Measurements from ENCODE around the gene GRAP2.
"Not testable (repeated sequence)": the region's sequence is repeated elsewhere in the genome, so short reads cannot be mapped to it uniquely, and the experiment has no call there.

The GRAP2 gene

DNA sequence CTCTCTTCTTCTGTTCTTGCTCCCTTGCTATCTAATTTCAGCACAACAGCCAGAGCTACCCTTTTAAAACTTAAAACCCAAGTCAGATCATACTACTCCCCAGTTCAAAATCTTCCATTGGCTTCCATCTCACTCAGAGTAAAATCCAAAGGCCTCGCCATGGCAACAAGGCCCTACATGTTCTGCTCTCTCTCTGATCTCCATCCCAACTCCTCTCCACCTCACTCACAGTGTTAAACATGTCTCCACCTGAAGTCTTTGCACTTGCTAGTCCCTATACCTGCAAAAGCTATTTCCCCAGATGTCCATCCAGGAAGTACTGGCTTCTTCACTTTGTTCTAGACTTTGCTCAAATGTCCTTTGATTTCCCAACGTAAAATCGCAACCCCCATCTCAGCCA, 3.0 kb upstream of the GRAP2 start:
- DNase-seq (ENCODE audit: low read depth) = no peak

- no peak for DNase-seq (ENCODE audit: low read depth)
Observed at GRCh38 chr22:39898997-39899396, 1.9 kb upstream of the GRAP2 start.

- no peak for DNase-seq (ENCODE audit: low read depth)
Observed at GRCh38 chr22:39901565-39902146, 772 bp downstream of the GRAP2 start.

- DNase-seq (ENCODE audit: low read depth) = not testable (repeated sequence)
Observed at GRCh38 chr22:39904024-39904423, 3.1 kb downstream of the GRAP2 start.

GRCh38 chr22:39904862-39905261, 4.0 kb downstream of the GRAP2 start:
- no peak for DNase-seq (ENCODE audit: low read depth)

- no peak for DNase-seq (ENCODE audit: low read depth)
Observed at GRCh38 chr22:39905687-39906086, 4.8 kb downstream of the GRAP2 start.

DNA sequence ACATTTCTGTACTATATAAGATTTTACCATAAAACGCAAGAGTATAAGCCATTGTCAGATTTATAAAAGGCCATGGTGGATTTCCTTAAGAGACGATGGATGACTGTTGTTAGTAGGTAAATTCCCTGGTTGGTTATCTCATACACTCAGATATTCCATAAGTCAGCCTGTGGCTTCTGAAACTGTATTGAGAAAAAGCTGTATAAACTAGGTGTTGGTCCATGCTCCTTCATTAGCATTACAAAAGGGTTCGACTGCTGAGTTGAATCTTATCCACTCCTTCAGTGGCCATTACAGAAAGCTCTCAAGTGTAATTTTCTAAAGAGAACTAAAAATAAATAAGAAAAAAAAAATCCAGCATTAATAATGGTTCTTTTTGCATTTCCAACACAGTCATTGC, 5.3 kb downstream of the GRAP2 start:
- DNase-seq (ENCODE audit: low read depth) = no peak

DNA sequence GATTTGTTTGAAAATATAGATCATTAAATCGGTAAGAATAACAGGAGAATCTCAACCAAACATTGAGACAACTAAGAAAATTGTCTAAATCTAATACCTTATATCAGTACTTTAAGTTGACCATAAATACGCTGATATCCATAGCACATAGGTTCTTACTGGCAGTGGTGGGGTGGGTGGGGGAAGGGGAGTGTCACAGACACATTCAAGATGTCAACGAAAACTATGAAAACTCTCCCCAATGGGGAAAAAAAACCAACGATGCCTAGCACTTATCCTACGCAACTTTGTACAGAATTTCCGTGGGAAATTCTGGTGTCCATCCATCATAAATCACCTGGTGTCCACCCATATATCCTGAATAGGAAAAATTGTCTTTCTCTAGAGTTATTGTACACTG, 6.2 kb downstream of the GRAP2 start:
- no peak for DNase-seq (ENCODE audit: low read depth)

DNA sequence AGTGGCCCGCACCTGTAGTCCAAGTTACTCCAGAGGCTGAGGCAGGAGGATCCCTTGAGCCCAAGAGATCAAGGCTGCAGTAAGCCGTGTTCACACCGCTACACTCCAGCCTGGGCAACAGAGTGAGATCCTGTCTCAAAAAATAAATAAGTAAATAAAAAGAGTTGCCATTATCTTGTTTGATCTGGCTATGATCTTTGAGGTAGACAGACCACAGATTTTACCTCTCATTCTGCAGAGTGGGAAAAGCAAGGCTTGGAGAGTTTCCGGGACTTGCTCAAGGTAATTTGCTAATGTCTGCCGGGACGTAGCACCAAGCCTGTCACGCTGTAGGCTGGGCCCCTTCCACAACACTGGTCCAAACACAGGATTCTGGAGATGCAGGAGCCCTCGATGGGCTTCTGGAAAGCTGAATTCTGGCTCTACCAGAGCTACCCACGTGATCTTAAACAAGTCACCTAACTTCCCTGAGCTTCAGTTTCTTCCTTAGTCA, 6.8 kb downstream of the GRAP2 start:
- no peak for DNase-seq (ENCODE audit: low read depth)

DNA sequence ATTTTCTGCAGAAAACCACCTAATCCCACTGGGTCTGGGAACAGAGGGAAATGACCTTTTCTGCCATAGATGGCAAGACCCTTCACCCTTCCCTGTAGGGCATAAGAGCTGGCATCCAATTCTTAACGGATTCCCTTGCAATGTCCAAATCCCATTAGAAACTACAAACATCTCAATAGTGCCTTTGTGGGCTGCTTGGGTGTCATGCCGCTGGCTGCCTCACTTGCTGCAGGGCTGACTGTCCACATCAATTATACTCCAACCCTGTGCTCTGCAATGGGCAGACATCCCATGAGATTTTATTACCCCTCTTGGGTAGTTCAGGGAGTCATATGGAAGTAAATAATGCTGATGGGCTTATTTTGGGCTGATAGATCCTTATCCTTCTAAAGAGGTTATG, 7.3 kb downstream of the GRAP2 start:
- no peak for DNase-seq (ENCODE audit: low read depth)

- no peak for DNase-seq (ENCODE audit: low read depth)
Observed at GRCh38 chr22:39908737-39909136, 7.9 kb downstream of the GRAP2 start.

DNA sequence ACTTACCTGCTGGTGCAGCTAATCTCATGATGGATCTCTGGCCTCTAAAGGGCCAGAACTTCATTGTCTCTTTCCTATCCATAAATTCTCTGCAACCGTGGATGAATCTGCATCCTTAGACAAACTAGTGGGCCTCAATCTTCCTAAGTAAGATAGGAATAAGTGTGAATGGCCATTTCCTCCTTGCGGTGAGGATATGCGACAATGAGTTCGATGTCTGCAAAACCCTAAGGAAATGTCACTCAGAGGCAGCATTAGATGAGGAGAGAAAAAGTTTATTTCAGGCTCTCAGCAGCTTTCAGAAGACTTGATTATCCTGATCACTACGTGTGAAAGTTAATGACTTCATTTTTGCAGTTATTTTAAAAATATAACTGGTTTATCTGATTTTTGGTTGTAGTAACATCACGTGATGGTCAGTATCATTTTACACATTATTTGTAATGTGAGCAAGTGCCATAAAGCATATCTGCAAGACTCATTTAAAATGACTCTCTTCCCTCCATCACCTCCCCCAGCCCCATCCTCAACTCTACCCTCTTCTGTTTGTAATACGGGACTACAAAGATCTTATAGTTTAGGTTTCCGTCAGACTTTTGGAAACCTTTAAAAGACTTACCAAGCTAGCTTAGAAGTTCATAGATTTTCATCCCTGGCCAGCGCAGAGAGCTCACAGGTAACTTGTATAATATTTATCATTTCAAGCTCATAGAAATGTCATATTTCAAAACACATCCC, 10.2 kb downstream of the GRAP2 start:
- DNase-seq (ENCODE audit: low read depth) = no peak

DNA sequence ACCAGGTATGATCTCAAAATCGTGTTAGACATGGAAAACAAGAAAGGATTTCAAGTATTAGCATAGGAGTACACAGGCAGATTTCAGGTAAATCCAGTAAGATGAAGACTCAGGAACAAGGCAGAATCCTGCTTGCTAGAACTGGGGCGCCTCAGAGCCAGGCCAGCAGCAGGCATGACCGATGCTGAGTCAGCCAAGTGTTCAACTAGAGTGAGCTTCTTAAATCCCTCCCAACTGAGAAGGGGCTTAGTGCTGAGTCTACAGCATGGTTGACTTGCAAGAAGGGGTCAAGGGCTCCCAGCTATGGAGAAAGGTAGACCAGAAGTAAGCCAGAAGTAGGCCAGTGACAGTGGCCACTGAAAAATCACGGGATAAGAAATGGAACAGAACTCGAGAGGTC, 12.4 kb downstream of the GRAP2 start:
- DNase-seq (ENCODE audit: low read depth) = no peak

DNA sequence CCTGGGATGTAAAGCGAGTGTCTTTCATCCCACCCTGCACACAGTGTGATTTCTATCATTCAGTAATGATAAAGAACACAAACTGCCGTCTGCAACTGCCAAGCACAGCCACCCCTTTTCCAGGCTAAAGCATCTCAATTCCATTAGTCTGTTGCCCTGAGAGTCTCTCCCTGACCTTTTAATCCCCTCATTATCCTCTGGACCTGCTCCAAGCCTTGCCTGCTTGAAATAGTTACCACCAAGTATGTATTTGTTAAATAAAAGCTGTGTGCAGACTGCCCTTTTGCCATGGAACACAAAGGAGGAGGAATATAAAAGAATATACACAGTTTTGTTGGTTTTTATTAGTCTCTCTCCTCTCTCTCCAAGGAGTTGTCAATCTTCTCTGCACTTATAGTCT, 13.0 kb downstream of the GRAP2 start:
- no peak for DNase-seq (ENCODE audit: low read depth)

- no peak for DNase-seq (ENCODE audit: low read depth)
Observed at GRCh38 chr22:39914584-39914983, 13.7 kb downstream of the GRAP2 start.

- DNase-seq (ENCODE audit: low read depth) = no peak
Observed at GRCh38 chr22:39915295-39915726, 14.4 kb downstream of the GRAP2 start.

DNA sequence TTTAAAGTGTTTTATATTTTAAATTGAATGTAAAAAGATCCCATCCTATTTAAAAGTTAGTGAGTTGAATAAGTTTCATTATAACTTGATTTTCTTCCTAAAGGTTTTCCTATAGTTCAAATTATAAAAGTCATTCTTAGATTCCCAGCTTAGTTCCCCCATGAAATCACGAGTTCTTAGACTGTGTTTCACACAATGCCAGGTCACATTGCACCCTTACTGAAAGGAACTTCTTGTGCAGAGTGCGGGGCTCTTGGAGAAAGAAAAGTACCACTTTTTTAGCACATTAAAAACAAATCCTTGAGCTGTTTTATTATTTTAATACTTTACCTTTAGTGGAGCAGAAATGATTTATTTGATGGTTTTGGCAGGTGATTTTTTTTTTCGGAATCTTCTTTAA, 15.6 kb downstream of the GRAP2 start:
- DNase-seq (ENCODE audit: low read depth) = no peak

DNA sequence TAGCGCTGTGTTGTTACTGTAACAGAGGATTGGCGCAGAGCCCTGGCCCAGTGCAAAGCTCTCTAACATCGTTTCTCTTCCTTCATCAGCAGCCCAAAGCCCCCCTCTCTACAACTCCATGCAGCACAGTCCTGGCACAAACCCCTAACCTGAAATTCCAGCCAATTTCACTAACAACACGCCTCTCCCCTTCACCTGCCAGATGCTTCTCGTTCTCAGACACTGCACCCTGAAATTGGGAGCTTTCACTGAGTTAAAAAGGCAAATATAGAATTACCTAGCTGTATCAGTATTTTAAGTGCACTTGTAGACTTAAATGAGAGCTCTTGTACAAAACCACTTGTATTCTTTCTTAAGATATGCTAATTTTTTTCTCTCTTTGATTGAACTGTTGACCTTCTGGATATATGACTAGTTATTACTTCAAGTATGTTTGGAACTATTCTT, 16.3 kb downstream of the GRAP2 start:
- DNase-seq (ENCODE audit: low read depth) = no peak

DNA sequence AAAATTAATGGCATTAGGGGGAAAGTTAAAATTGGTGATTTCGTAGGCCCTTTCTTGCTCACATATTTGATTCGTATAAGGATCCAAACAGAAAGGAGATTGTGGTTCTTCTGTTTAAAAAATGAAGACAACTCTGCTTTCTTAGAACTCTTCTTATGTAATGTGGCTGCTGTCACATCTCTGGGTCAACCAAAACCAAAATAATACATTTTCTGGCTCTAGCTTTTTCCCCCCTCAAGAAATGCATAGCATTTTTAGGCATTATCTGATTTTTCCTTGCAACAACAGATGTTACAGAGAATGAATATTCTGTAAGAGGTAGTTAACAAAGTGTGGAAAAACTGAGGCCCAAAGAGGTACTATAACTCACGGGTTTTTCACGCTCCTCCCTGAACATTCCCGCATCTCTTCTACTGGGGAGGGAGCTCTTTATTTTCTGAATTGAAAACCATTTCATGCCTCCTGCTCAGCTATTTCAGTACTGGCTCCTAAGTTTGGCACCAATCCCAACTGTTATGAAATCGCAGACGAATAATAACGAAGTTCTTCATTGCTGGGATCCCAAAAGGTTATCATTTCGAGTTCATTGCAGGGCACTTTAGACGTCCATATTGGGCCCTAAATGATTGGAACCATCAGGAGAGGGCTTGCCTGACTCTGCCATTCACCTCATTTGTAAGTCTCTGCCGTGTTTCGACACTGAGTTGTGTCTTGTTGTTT, 17.1 kb downstream of the GRAP2 start:
- no peak for DNase-seq (ENCODE audit: low read depth)

DNA sequence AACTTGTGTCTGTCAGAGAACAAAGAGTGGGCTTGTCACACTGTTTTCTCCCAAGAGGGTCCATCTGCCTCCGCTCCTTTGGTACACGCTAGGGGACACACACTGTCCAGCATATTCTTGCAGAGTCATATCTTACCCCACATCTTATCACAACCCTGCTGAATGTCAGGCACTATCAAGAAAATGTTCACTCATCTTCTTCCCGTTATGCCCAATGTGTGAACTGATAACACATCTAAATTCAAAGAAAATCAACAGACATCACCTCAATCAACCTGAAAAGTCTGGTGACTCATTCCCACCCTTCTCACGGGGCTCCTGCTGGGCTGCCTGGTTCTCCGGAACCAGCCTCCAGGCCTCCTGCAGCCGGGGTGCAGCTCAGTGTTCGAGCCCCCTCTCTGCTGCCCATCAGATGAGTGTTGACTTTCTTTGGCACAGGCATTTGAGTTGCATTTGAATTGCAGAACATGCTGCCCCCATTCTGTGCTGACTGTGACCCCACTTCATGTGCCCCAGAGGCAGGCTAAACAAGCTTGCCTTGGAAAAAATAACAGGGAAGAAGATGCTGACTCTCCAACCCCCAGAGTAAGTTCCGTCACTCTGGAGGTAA, 19.4 kb downstream of the GRAP2 start:
- DNase-seq (ENCODE audit: low read depth) = peak; percentile 54

DNA sequence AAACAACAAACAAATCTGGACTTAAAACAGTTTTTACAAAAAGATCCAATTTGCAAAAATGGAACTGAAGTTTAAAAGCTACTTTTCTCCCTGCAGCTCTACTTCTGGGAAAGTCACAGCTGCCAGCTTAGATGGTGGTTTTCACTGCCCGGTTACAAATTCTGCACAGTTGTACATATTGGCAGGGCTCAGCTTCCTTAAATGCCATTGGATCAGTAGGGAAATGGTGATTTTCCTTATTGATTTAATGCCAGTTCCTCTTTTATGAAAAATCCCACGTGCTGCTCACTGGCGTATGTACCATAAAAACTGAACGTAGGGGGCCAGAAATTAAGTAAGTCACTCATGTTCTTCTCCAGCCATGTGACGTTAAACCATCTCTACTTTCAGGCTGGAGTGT, 22.8 kb downstream of the GRAP2 start:
- no peak for DNase-seq (ENCODE audit: low read depth)

GRCh38 chr22:39924286-39924685, 23.4 kb downstream of the GRAP2 start:
- DNase-seq (ENCODE audit: low read depth) = no peak

GRCh38 chr22:39925273-39925672, 24.4 kb downstream of the GRAP2 start:
- no peak for DNase-seq (ENCODE audit: low read depth)

All from stimulated activated CD4-positive, alpha-beta T cell treated with anti-CD3 and anti-CD28 coated beads, Interleukin-2, amount 100 ng/mL, for 4 hours (primary cell).